Stomach (tissue), 9 donors: ENCODE data around the gene HDAC9. TPM values are rescaled to one million over a fixed set of nuclear protein-coding genes. Genes with fewer than 3 reads are reported as not detected.
A peak's percentile ranks its signal among the peaks of the same experiment; 100 is the strongest.
"Not testable (repeated sequence)": the region's sequence is repeated elsewhere in the genome, so short reads cannot be mapped to it uniquely, and the experiment has no call there.

Experiments
- DNase-seq, 2 donors: peaks; one replicate each; pipeline versions ENCODE4 v3.0.0 to v3.0.0-alpha.2; 2013 to 2019
- H3K27ac ChIP-seq, 5 donors: fragments of 200-600 bp in 4 of 5; sonication (generic) in 4 of 5; one replicate each; pipeline ENCODE4 v1.5.1; 2013 to 2019; ENCODE audit warnings: mild to moderate bottlenecking in 1 of 5, moderate library complexity in 1 of 5
- H3K27me3 ChIP-seq, 3 donors: fragments of 200-600 bp; sonication (generic); one replicate each; pipeline ENCODE4 v1.5.1; 2017 to 2019; ENCODE audit warnings: mixed run types in 1 of 3
- H3K36me3 ChIP-seq, 4 donors: fragments of 200-600 bp; sonication (generic); 1 replicate in 3 of 4; 2 replicates in 1 of 4; pipeline ENCODE4 v1.5.1; 2016 to 2019
- H3K4me1 ChIP-seq, 4 donors: fragments of 200-600 bp; sonication (generic); one replicate each; pipeline ENCODE4 v1.5.1; 2016 to 2019
- H3K4me3 ChIP-seq, 4 donors: fragments of 200-600 bp; sonication (generic) in 3 of 4; one replicate each; pipeline ENCODE4 v1.5.1; 2016 to 2019; ENCODE audit warnings: mild to moderate bottlenecking in 1 of 4
- H3K9me3 ChIP-seq, 4 donors: fragments of 200-600 bp; sonication (generic); one replicate each; pipeline ENCODE4 v1.5.1; 2016 to 2019
- EP300 ChIP-seq: sonication (generic); formaldehyde crosslinking; IDR thresholded peaks from one replicate; pipeline ENCODE4 v1.6.1; 2017; ENCODE audit warnings: antibody characterized with exemption
- POLR2A ChIP-seq, 4 donors: fragments of 450-650 bp; IDR thresholded peaks; one replicate each; pipeline ENCODE4 v1.6.1; 2016; ENCODE audit warnings: antibody characterized with exemption in 4 of 4, control low read depth in 2 of 4, mild to moderate bottlenecking in 1 of 4, moderate library complexity in 1 of 4
- POLR2AphosphoS5 ChIP-seq, 3 donors: sonication (generic); formaldehyde crosslinking; IDR thresholded peaks; one replicate each; pipeline ENCODE4 v1.6.1; 2016; ENCODE audit warnings: antibody characterized with exemption in 3 of 3
- WGBS, 5 donors: extraction: QIAGEN DNeasy Blood & Tissue Kit in 3 of 5; methylation state at CpG; one replicate each; pipeline versions ENCODE4 v1.1.5 to v1.1.7; 2013 to 2018; 5-methylcytosine and 5-hydroxymethylcytosine counted together
- intact Hi-C: fragments of 100-400 bp; cut with DNase I; formaldehyde crosslinking; loops from one replicate; pipeline ENCODE4 v1.15.1; 2023; ENCODE audit warnings: low total_unique reads
- polyA plus RNA-seq, 3 donors: library from polyadenylated mRNA; stranded (reverse); fragments of 200-250 nt; gene quantifications; one replicate each; pipeline ENCODE4 v1.2.3, GENCODE V29; 2013
- total RNA-seq, 5 donors: library from RNA; depleted of rRNA; stranded (reverse); fragments of >200 nt; gene quantifications; one replicate each; pipeline versions ENCODE4 v1.1.0 to v1.2.3, GENCODE V29; 2014 to 2016
- TF ChIP-seq, protein P1 (sequence below), 7 experiments: fragments of 450-650 bp in 4 of 7; fragments of 200-600 bp in 3 of 7; sonication (generic) in 3 of 7; IDR thresholded peaks; one replicate each; pipeline ENCODE4 v1.5.1; 2016 to 2019; ENCODE audit warnings: antibody characterized with exemption in 7 of 7, control low read depth in 2 of 7, mild to moderate bottlenecking in 1 of 7
- donor health status: healthy with polysubstance abuse.
- donor health status: Bipolar disorder and iron deficiency.
- donor health status: healthy.

HDAC9 gene
- total and polyA plus RNA-seq, 8 donors = 1.4 to 60.0 (median 9.8) TPM

DNA sequence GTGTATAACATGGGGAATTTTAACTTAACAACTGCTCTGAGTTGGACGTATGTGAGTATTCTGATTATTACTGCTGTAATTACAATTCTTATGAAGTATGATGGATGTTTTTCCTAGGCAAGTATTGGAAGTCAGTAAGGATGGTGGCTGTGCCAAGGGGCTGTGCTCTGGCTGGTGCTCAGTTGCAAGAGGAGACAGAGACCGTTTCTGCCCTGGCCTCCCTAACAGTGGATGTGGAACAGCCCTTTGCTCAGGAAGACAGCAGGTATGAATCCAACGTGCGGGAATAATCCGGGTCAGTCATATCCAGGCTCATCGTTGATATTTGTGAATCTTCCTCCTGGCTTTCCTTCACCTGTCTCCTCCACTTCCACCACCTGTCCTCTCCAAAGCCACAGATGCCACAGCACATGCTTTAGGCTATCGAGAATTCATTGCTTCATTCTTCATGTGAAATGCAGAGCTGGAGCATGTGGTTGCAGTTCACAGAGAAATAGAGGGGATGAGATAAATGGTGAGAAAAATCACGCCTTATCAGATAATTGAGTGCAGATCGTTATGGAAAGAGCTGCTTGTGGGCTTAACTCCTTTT is 480.2 kb downstream of the HDAC9 start:
- TF ChIP-seq, protein P1, sequence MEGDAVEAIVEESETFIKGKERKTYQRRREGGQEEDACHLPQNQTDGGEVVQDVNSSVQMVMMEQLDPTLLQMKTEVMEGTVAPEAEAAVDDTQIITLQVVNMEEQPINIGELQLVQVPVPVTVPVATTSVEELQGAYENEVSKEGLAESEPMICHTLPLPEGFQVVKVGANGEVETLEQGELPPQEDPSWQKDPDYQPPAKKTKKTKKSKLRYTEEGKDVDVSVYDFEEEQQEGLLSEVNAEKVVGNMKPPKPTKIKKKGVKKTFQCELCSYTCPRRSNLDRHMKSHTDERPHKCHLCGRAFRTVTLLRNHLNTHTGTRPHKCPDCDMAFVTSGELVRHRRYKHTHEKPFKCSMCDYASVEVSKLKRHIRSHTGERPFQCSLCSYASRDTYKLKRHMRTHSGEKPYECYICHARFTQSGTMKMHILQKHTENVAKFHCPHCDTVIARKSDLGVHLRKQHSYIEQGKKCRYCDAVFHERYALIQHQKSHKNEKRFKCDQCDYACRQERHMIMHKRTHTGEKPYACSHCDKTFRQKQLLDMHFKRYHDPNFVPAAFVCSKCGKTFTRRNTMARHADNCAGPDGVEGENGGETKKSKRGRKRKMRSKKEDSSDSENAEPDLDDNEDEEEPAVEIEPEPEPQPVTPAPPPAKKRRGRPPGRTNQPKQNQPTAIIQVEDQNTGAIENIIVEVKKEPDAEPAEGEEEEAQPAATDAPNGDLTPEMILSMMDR (IDR thresholded peaks at IDR 0.05) = no peak
- TF ChIP-seq POLR2AphosphoS5 (IDR thresholded peaks at IDR 0.05) = no peak
- TF ChIP-seq EP300 = no peak
- TF ChIP-seq POLR2A (IDR thresholded peaks at IDR 0.05) = no peak
- Histone ChIP-seq H3K27me3 (no peaks in the 10 kb centered on the region), H3K27ac (no peak overlapping the region), H3K9me3 (no peaks in the 10 kb centered on the region), H3K4me3 (no peak overlapping the region), H3K36me3 (no peaks in the 10 kb centered on the region), H3K4me1 (peaks cover 0 to 15% (median 0%) of the 10 kb centered on the region in 4 donors)
- WGBS, 5 donors = 80 to 90% (median 84%) methylated on average over 9 of the region's 9 CpGs
- no peak for DNase-seq
- intact Hi-C loops = no loop called here

DNA sequence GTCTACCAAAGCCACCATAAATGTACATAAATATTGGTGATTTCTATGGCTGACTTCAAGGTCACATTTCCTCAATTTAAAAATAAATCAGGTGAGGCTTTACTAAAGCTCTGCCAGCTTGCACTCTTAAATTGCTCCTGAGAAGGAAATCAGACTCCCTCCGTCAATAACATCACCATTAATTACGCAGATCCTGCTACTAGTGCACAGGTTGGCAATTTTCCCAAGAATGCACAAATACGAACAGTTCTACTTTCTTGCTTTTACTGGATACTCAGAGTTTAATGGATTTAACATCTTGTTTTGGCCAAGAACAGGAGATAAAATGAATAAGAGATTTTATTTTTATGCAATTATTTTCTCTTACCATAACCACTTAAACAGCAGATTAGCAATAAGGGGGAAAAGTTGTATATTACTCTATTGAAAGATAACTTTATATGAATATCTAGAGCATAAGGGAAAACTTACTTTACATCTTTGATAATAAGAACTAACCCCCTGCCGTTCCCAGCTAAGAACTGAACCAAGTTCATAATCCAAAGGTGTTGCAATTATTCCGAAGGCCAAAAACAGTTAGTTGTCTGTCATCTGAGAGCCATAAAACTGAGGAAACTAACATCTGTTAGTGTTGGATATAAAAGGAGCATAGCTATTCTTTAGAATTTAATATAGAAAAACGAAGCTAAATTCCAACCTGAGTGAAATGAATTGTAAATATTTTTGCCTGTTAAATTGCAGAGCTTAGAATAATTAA is 481.3 kb downstream of the HDAC9 start:
- Histone ChIP-seq H3K27ac (no peak overlapping the region), H3K36me3 (no peaks in the 10 kb centered on the region), H3K9me3 (no peaks in the 10 kb centered on the region), H3K4me1 (peaks cover 0 to 15% (median 0%) of the 10 kb centered on the region in 4 donors), H3K4me3 (no peak overlapping the region), H3K27me3 (no peaks in the 10 kb centered on the region)
- TF ChIP-seq EP300 (no peak), POLR2A (IDR thresholded peaks at IDR 0.05) (no peak), POLR2AphosphoS5 (IDR thresholded peaks at IDR 0.05) (no peak)
- TF ChIP-seq, protein P1 (IDR thresholded peaks at IDR 0.05) = no peak
- intact Hi-C loops = no loop called here
- peak in 1 of 2 donors; percentile 18 for DNase-seq
- WGBS, 5 donors = 58 to 70% (median 64%) methylated on average over 6 of the region's 6 CpGs

- intact Hi-C loops = no loop called here
- TF ChIP-seq EP300 (no peak), POLR2AphosphoS5 (IDR thresholded peaks at IDR 0.05) (no peak), POLR2A (IDR thresholded peaks at IDR 0.05) (no peak)
- TF ChIP-seq, protein P1 (IDR thresholded peaks at IDR 0.05) = no peak
Observed at GRCh38 chr7:18978108-18978495, 482.6 kb downstream of the HDAC9 start.

GRCh38 chr7:18990700-18991099 is 495.2 kb downstream of the HDAC9 start:
- H3K36me3 ChIP-seq, H3K27ac ChIP-seq, H3K27me3 ChIP-seq, H3K4me1 ChIP-seq, intact Hi-C loops, H3K4me3 ChIP-seq, DNase-seq, H3K9me3 ChIP-seq: not testable (repeated sequence)
- WGBS, 5 donors = 90 to 93% (median 92%) methylated on average over 20 of the region's 20 CpGs

More at GRCh38 chr7:18978108-18978495, 482.6 kb downstream of the HDAC9 start:
- Histone ChIP-seq H3K36me3 (no peaks in the 10 kb centered on the region), H3K4me3 (no peak overlapping the region), H3K27ac (no peak overlapping the region), H3K4me1 (peaks cover 0 to 15% (median 0%) of the 10 kb centered on the region in 4 donors), H3K27me3 (no peaks in the 10 kb centered on the region), H3K9me3 (no peaks in the 10 kb centered on the region)
- WGBS, 5 donors = 18 to 38% (median 34%) methylated on average over 2 of the region's 2 CpGs
- peak in 1 of 2 donors; percentile 24 for DNase-seq
